Retinal pigment epithelial cell (primary cell): Measurements from ENCODE around the gene HERPUD1.

ENCODE experiments used
- DNase-seq: peaks from one replicate; pipeline ENCODE4 v3.0.0-alpha.2; 2010; ENCODE audit warnings: low read depth
- H3K4me3 ChIP-seq: 2 replicates; pipeline ENCODE4 v1.5.1; 2011; ENCODE audit warnings: mild to moderate bottlenecking, low read length, control low read depth, moderate library complexity
- TF ChIP-seq, protein P1 (sequence below): conservative IDR thresholded peaks from 2 replicates; pipeline ENCODE4 v1.5.1; 2011; ENCODE audit warnings: low read depth, low read length, control low read depth, inconsistent platforms

Gene HERPUD1

DNA sequence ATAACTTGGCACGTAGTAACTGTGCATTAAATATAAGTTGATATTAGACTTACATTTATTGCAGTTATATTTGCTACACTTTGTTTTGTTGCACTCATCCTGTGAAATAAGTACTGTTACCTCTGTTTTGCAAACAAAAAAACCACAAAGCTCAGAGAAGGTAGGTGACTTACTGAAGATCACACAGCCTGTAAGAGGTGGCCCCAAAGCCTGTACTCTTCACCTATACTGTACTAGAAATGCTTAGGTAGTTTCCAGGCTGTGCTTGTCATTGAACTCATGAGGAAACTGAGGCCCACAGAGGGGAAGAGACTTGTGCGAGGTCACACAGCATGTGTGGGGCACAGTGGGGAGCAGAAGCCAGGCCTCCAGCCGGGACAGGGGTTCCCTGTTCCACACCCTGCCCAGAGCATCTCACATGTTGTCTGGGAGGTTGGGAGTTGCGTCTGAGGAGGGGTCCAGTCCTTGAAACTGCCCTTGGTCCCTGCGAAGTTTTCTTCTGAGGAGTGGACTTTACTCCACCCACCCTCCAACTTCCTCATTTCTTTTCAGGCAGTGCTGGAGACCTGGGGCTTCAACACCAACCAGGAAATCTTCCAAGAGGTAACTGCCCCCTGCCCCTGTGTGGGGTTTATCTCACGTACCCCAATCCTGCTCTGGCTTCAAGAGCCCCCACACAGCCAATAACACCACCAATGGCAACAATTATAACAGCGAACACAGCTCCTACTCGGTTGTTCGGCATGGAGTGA, 42.8 kb downstream of the HERPUD1 start:
- no peak for DNase-seq
- TF ChIP-seq, protein P1, sequence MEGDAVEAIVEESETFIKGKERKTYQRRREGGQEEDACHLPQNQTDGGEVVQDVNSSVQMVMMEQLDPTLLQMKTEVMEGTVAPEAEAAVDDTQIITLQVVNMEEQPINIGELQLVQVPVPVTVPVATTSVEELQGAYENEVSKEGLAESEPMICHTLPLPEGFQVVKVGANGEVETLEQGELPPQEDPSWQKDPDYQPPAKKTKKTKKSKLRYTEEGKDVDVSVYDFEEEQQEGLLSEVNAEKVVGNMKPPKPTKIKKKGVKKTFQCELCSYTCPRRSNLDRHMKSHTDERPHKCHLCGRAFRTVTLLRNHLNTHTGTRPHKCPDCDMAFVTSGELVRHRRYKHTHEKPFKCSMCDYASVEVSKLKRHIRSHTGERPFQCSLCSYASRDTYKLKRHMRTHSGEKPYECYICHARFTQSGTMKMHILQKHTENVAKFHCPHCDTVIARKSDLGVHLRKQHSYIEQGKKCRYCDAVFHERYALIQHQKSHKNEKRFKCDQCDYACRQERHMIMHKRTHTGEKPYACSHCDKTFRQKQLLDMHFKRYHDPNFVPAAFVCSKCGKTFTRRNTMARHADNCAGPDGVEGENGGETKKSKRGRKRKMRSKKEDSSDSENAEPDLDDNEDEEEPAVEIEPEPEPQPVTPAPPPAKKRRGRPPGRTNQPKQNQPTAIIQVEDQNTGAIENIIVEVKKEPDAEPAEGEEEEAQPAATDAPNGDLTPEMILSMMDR: no peak

DNA sequence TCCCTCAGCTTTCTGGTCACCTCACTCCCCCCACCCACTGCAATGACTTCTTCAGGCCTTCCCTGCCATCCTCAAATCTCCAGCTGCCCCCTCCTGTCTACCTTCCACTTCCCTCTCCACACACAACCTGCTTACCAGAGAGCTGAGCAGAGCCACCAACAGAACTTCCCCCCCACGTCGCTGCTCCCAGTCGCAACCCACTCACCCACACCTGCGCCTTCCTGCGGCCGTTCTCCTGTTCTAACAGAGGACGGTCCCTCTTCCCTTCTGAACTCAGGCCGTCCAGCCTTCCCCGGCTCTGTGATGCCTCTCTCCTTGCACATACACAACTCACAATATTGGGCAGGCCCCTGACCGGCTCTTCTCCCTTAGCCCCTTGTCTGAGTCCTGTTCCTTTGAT, 43.8 kb downstream of the HERPUD1 start:
- DNase-seq: no peak
- TF ChIP-seq, protein P1: no peak
- no peak overlapping the region for H3K4me3 ChIP-seq

More for the DNA sequence above, 42.8 kb downstream of the HERPUD1 start:
- H3K4me3 ChIP-seq: no peak overlapping the region

DNA sequence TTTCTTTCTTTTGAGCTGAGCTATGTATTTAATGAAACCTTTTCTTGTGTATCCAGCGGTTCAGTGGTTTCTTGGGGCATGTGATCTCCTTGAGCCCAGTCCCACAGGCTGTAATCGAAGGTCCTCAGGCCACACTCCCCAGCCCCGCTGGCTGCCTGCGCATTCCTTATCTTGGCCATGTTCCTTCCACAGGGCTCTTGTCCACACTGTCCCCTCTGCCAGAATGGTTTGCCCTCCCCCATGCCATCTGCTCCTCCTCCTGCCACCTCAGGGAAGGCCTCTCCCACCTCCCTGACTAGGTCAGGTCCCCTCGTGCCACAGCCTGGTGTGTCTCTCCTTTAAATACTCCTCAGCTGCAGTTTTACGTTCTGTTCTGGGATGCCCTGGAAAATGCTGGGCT, 45.3 kb downstream of the HERPUD1 start:
- no peak for DNase-seq
- no peak overlapping the region for H3K4me3 ChIP-seq
- TF ChIP-seq, protein P1: no peak

DNA sequence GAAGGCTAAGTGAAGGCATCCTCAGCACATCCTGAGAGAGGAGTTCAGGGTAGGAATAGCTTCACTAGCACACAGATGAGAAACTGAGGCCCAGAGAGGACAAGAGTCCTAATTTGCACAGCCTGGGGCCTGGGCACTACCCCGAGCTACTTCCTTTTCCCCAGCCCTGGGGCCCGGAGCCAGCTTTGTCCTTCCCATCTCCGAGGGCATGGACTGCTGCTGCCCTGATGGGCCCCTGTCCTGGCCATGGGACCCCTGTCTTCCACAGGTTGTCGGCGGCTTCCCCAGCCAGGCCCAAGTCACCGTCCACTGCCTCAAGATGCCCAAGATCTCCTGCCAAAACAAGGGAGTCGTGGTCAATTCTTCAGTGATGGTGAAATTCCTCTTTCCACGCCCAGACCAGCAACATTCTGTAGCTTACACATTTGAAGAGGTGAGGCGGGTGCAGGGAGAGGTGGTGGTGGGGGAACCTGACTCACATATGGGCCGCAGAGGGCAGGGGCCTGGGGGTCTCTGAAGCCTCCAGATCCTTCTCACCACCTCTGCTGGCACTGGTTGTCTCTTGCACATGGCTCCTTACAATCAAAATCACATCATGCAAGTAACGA, 46.0 kb downstream of the HERPUD1 start:
- TF ChIP-seq, protein P1: no peak
- DNase-seq: no peak
- H3K4me3 ChIP-seq: no peak overlapping the region

DNA sequence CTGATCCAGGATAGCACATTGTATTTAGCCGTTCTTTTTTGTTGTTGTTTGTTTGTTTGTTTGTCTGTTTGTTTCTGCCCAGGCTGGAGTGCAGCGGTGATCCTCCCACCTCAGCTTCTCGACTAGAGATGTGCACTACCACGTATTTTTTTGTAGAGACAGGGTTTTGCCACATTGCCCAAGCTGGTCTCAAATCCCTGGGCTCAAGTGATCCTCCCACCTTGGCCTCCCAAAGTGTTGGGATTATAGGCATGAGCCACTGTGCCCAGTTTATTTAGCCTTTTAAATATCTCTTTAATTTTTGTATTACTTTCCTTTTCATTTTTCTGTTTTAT, 48.2 kb downstream of the HERPUD1 start:
- no peak for DNase-seq
- H3K4me3 ChIP-seq: no peak overlapping the region
- TF ChIP-seq, protein P1: no peak

DNA sequence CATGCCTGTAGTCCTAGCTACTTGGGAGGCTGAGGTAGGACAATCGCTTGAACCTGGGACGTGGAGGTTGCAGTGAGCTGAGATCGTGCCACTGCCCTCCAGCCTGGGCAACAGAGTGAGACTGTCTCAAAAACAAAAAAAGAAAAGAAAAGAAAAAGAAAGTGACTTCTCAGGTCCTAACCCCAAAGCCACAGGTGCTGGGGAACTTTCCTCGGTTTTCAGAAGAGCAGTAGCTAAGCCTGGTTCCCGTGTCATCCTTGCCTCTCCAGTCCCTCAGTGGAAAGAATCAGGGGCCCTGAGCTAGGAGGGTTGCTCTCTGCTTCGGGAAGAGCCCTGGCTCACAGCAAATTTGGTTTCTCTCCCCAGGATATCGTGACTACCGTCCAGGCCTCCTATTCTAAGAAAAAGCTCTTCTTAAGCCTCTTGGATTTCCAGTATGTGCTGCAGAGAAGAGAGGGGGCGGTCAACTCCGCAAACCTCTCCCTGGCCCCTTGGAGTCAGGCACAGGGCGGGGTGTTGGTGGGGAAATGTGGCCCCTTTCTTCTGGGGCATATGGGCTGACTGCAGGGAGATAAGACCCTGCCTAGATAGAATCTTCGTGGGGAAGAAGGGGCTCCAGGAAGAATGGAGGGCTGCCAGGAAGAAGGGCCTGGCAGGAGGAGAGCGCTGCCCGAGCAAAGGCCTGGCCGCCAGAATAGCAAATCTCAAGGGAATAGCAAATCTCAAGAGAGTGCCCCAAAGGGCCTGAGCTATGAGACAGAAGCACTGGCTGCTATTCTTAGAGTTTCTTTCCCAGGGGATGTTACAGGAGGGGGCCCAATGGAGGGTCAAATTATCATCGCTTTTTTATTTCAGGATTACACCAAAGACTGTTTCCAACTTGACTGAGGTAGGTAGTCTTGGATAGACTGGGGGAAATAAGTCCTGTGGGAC, 49.1 kb downstream of the HERPUD1 start:
- no peak overlapping the region for H3K4me3 ChIP-seq
- TF ChIP-seq, protein P1: no peak
- DNase-seq: no peak
